ENCODE measurements around the gene SDF2. TPM values are rescaled to one million over a fixed set of nuclear protein-coding genes. Genes with fewer than 3 reads are reported as not detected.

Gene SDF2
- total RNA-seq, 1 donor from 2014 or later: 63.9 TPM

GRCh38 chr17:28702026-28702751, 40.5 kb upstream of the SDF2 start:
- H3K4me3 Mint-ChIP-seq: no peak overlapping the region
- no peaks in the 10 kb centered on the region for H3K9me3 Mint-ChIP-seq
- H3K36me3 Mint-ChIP-seq: peaks cover 12% of the 10 kb centered on the region
- TF ChIP-seq CTCF (conservative IDR thresholded peaks at IDR 0.05): no peak
- peaks cover 6% of the 10 kb centered on the region for H3K4me1 Mint-ChIP-seq (ENCODE audit: unreplicated experiment)
- DNase-seq (ENCODE audit: extremely low spot score, unreplicated experiment): no peak
- H3K27me3 Mint-ChIP-seq: no peaks in the 10 kb centered on the region
- peak overlapping the region; percentile 34 for H3K27ac Mint-ChIP-seq

- no peaks in the 10 kb centered on the region for H3K9me3 Mint-ChIP-seq
- TF ChIP-seq CTCF (conservative IDR thresholded peaks at IDR 0.05): no peak
- DNase-seq (ENCODE audit: extremely low spot score, unreplicated experiment): no peak
- no peaks in the 10 kb centered on the region for H3K27me3 Mint-ChIP-seq
- no peak overlapping the region for H3K27ac Mint-ChIP-seq
- peaks cover 12% of the 10 kb centered on the region for H3K36me3 Mint-ChIP-seq
- peaks cover 4% of the 10 kb centered on the region for H3K4me1 Mint-ChIP-seq (ENCODE audit: unreplicated experiment)
- no peak overlapping the region for H3K4me3 Mint-ChIP-seq
Measured at GRCh38 chr17:28700830-28701492, 39.3 kb upstream of the SDF2 start.

- Mint-ChIP-seq H3K36me3 (peaks cover 12% of the 10 kb centered on the region), H3K4me3 (no peak overlapping the region), H3K27me3 (no peaks in the 10 kb centered on the region), H3K4me1 (ENCODE audit: unreplicated experiment) (peaks cover 4% of the 10 kb centered on the region), H3K9me3 (no peaks in the 10 kb centered on the region), H3K27ac (no peak overlapping the region)
- no peak for TF ChIP-seq CTCF (conservative IDR thresholded peaks at IDR 0.05)
- DNase-seq (ENCODE audit: extremely low spot score, unreplicated experiment): no peak
Measured at GRCh38 chr17:28700278-28700677, 38.6 kb upstream of the SDF2 start.

GRCh38 chr17:28698253-28698941, 36.7 kb upstream of the SDF2 start:
- Mint-ChIP-seq H3K4me1 (ENCODE audit: unreplicated experiment) (peaks cover 4% of the 10 kb centered on the region), H3K27me3 (no peaks in the 10 kb centered on the region), H3K36me3 (peaks cover 19% of the 10 kb centered on the region), H3K9me3 (no peaks in the 10 kb centered on the region), H3K27ac (peak overlapping the region; percentile 82), H3K4me3 (peak overlapping the region; percentile 35)
- TF ChIP-seq CTCF (conservative IDR thresholded peaks at IDR 0.05): no peak
- DNase-seq (ENCODE audit: extremely low spot score, unreplicated experiment): no peak

- Mint-ChIP-seq H3K9me3 (no peaks in the 10 kb centered on the region), H3K36me3 (peaks cover 15% of the 10 kb centered on the region), H3K27ac (no peak overlapping the region), H3K27me3 (no peaks in the 10 kb centered on the region), H3K4me1 (ENCODE audit: unreplicated experiment) (no peaks in the 10 kb centered on the region), H3K4me3 (no peak overlapping the region)
- no peak for TF ChIP-seq CTCF (conservative IDR thresholded peaks at IDR 0.05)
- DNase-seq (ENCODE audit: extremely low spot score, unreplicated experiment): no peak
Measured at GRCh38 chr17:28693869-28694268, 32.2 kb upstream of the SDF2 start.
